HG02678 (cell line): Measurements from ENCODE around the gene RESP18.
"Not testable (repeated sequence)": the region's sequence is repeated elsewhere in the genome, so short reads cannot be mapped to it uniquely, and the experiment has no call there.

ENCODE experiments used
- ATAC-seq: cut with Tn5 transposase; IDR thresholded peaks from one replicate; pipeline ENCODE4 v1.9.1; 2021; ENCODE audit warnings: mild to moderate bottlenecking, moderate library complexity; ENCODE audit not compliant: unreplicated experiment

The RESP18 gene

GRCh38 chr2:219325657-219326315 lies 6.8 kb downstream of the RESP18 start:
- no peak for ATAC-seq

DNA sequence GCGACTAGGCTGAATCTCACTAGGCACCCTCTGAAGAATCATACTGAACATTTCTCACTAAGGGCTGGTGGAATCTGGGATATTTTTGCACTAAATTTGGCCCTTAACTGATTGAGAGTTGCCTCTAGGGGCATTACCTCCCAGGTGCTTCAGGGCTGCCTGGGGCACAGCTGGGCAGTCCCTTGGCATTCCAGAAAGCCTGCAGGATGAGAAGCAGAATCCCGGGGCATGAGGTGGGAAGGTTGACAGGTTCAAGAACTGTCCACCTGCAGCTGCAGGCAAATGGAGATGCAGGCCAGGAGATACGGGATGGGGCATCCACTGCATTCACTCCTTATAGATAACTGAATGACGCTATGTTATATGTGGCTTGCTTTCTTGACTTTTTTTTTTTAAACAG lies 7.4 kb downstream of the RESP18 start:
- ATAC-seq, result no peak

DNA sequence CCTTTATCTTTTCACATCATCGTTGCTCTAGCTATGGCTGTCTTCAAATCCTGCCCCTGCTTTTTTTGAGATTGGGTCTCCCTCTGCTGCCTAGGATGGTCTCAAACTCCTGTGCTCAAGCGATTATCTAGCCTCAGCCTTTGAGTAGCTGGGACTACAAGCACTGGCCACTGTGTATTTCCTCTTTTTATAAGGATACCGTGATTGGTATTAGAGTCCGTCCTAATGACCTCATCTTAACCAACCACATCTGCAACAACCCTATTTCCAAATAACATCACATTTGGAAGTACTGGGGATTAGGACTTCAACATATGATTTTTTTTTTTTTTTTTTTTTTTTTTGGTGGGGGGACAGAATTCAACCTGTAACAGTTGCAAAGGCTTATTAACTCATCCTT lies 9.1 kb downstream of the RESP18 start:
- no peak for ATAC-seq

- no peak for ATAC-seq
Measured at GRCh38 chr2:219314804-219315468, 17.6 kb downstream of the RESP18 start.

GRCh38 chr2:219312683-219313263 lies 19.8 kb downstream of the RESP18 start:
- not testable (repeated sequence) for ATAC-seq

GRCh38 chr2:219309278-219309677 lies 23.3 kb downstream of the RESP18 start, which contains the start of gene PTPRN:
PTPRN (minus strand) TSS chr2:219309401; CDS start chr2:219309332, 69 bp downstream.
- no peak for ATAC-seq

DNA sequence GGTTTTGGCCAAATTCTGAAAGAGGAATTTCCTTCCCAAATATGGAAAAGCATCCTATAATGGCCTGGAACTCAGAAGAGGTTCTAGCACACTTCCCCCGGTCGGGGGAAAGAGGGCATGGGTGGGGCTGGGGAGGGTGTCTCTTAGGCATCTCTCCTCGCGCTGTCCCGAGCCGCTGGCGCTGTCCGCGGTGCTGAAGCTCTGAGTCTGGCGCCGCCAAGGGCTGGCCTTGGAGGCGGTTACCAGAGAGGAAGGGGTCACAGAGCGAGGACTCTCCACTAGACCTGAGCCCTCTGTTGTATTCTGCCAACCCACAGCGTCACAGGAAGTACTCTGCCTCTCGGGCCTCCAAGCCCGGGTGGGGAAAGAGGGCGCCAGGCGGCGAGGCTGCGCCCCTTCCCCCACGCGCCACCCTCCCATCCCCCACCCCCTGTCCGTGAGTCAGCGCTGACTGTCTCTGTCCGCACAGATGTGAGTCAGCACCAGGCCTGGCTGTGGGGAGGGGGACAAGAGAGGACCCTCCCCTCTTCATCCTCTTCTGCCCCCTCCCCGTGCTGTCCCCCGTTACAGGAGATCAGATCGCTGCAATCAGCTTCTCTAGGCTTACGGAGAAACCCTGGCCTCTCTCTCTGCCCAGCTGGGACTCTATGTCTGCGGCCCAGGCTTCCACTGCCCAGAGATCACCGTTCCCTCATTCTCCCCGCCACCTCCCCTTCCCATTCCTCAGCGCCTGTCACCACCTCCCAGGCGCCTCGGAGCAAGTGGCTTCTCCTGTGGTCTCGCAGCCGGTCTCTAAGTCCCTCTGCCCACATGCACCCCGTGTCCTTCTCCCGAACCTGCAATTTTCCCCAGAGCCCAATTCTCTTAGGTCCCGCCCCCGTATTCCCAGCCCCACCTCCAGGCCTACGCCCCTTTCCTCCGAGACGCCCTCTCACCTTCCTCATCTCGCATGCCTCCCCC lies 24.1 kb downstream of the RESP18 start:
- no peak for ATAC-seq

DNA sequence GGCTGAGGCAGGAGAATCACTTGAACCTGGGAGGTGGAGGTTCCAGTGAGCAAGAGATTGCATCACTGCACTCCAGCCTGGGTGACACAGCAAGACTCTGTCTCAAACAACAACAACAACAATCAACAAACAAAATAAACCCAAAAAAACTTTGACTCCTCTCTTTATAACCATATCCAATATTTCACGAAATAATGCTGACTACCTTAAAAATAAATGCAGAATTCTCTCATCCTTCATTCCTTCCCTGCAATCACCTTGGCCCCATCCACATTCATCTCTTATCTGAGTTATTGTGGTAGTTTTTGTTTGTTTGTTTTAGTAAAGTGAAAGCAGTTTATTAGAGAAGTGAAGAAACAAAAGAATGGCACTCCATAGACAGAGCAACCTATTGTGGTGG lies 26.5 kb downstream of the RESP18 start:
- ATAC-seq, result no peak

- no peak for ATAC-seq
Measured at GRCh38 chr2:219304223-219304622, 28.3 kb downstream of the RESP18 start.

DNA sequence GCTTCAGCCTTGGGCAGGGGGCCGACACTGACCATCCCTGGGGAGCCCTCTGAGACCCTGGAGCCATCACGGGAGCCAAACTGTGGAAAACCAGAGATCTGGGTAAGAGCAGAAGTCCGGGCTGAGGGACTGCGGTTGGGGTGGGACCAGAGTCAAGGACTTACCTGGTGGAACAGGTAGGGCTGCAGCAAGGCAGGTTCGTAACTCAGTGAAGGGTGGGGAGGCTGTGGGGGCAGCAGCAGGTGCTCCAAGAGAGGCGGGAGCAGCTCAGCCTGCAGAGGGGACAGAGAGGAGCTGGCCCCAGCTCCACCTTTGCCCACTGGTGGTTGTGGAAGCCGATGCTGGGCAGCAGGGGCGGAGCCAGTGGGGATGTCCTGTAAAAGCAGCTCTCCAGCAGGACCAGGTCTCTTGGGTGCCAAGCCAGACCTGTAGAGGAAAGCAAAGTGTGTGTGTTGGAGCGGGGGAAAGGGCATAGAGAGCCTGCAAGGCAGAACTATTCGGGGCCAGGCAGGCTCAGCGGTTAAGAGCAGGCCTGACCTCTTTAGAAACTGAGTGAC lies 30.1 kb downstream of the RESP18 start:
- no peak for ATAC-seq

GRCh38 chr2:219300022-219300421 lies 32.5 kb downstream of the RESP18 start:
- no peak for ATAC-seq

- no peak for ATAC-seq
Measured at GRCh38 chr2:219299372-219299760, 33.2 kb downstream of the RESP18 start.

GRCh38 chr2:219298759-219299371 lies 33.7 kb downstream of the RESP18 start:
- peak; percentile 51 for ATAC-seq

DNA sequence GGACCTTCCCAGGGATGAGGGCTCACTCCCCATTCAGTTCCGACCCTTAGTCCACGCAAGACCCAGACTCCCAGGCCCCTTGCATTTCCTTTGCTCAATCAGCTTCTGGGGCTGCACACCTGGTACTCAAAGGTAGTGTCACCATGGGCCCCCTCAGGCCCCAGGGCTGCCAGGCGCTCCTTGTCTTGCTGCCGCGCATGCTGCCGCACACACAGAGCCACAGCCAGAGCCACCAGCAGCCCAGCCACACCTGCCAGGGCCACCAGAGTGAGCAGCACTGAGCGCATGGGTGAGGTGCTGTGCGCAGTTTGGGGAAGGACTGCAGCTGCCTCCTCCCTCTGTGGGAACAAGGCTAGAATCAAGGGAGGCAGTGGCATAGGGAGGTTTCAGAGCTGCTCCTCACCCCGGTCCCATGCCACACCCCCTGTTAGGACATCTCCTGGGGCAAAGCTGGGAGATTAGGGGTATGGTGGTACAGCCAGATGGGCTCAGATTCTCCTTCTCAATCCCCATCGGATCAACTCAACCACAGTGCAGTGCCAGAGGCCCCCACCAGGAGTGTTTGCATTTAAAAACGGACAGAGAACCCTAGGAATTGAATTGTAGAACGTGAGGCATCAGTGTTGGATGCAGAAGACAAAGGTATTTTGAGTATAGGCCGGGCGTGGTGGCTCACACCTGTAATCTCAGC lies 34.6 kb downstream of the RESP18 start:
- ATAC-seq, result no peak

- no peak for ATAC-seq
Measured at GRCh38 chr2:219296631-219297391, 35.7 kb downstream of the RESP18 start.

DNA sequence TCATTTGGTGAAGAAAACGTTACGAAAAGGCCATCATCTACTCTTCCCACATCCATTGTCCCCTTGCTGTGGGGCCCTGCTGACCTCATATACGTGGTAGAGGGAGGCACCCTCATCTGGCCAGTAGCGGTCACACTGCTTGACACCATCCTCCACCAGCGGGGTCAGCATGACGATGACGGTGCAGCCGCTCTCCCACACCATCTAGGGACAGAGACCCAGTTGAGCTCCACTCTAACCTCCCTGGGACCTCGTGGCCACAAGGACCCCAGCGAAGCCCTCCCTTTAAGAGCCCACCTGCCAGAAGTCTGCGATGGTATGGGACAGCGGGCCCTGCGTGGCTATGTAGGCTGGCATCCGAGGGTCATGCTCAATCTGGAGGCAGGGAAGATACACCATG lies 36.4 kb downstream of the RESP18 start:
- ATAC-seq, result no peak

DNA sequence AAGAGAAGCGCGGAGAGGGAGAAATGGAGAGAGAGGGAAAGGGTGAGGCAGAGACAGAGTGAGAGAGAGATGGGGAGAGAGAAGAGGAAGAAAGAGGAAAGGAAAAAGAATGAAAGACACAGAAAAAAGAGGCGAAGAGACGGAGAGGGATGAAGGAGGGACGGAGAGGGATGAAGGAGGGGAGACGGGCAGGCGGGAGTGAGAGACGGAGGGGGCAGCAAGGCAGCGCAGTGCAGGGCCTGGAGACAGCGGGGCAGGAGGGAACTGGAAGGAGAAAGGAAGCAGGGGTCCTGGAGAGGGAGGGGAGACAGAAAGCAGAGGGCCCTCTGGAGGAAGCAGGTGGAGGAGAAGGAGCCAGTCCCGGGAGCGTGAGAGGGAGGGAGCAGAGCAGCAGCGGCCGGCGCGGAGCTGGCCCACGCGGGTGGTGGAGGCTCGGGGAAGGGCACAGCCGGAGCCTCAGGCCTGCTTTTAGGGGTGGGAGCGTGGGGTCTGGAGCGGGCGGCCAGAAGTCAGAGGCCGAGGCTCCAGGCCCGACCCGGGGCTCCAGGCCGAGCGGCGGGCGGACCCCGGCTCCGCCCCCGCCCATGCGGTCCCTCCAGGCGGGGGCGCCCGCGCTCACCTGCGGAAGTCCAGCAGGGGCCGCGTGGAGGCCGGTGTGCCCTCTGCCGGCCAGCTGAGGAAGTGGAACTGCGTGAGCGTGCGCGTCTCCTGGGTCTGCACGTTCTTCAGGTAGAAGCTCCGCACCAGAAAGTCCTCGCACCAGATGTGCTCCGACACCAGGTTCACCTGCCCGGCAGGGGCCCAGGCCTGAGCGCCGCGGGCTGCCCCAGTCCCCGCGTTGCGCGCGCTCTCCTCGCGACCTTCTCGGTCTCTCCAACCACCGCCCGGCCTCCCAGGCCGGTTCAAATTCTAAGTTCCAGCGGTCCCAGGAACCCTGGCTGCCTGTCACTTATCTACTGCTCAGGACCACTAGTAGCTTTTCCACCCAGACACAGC lies 37.9 kb downstream of the RESP18 start:
- ATAC-seq, result peak; percentile 91

- no peak for ATAC-seq
Measured at GRCh38 chr2:219293736-219294231, 38.8 kb downstream of the RESP18 start.
